GM12878 (cell line): ENCODE results near the gene ZNF329. TPM values are rescaled to one million over a fixed set of nuclear protein-coding genes. Genes with fewer than 3 reads are reported as not detected.
A peak's percentile ranks its signal among the peaks of the same experiment; 100 is the strongest.

ENCODE experiments used
- ATAC-seq: fragments of 200-7000 bp; cut with Tn5 transposase; 3 replicates; pipeline ENCODE4 v1.9.1; 2020; ENCODE audit warnings: mild to moderate bottlenecking, moderate library complexity
- BruUV-seq: library from RNA; stranded (reverse); fragments of 400-500 nt; replicated peaks from 2 replicates; lab custom pipeline; 2021; lab: Mats Ljungman, UMichigan
- CTCF ChIA-PET: fragments of 300-600 bp; sonication (Branson Sonifier 250); formaldehyde crosslinking; extraction: SDS; loops from one replicate; lab custom pipeline; 2021; ENCODE audit warnings: inconsistent platforms; lab: Yijun Ruan, JAX
- POLR2A ChIA-PET: fragments of 350-600 bp; formaldehyde crosslinking; extraction: SDS; loops from one replicate; lab custom pipeline; 2021; ENCODE audit warnings: inconsistent platforms; lab: Charles Lee
- RAD21 ChIA-PET: fragments of 300-600 bp; sonication (Branson Sonifier 250); formaldehyde crosslinking; loops from one replicate; lab custom pipeline; 2023; ENCODE audit warnings: antibody characterized with exemption; ENCODE audit not compliant: unreplicated experiment; lab: Charles Lee
- SMC1A ChIA-PET: fragments of 300-600 bp; sonication (Branson Sonifier 250); formaldehyde crosslinking; loops from one replicate; lab custom pipeline; 2023; ENCODE audit not compliant: unreplicated experiment, uncharacterized antibody; lab: Charles Lee
- DNase-seq: peaks from one replicate; pipeline ENCODE4 v3.0.0-alpha.2; 2011; ENCODE audit warnings: low read depth, low spot score
- FAIRE-seq: peaks from 3 replicates; lab custom pipeline; 2011; peaks lifted over from hg19 to GRCh38; lab: Jason Lieb, UNC
- H2AFZ ChIP-seq: 2 replicates; pipeline ENCODE4 v1.6.0; 2011; ENCODE audit warnings: low read depth, low read length, control low read depth; ENCODE audit not compliant: control insufficient read depth
- H3K27ac ChIP-seq: 2 replicates; pipeline ENCODE4 v1.5.1; 2011; ENCODE audit warnings: control low read depth; ENCODE audit not compliant: control insufficient read depth, insufficient read depth
- H3K27me3 ChIP-seq, 2 experiments: replicated peaks in 1 of 2; 2 replicates each; pipeline versions ENCODE4 v1.6.0 to v1.6.1; 2011; ENCODE audit warnings: low read length in 1 of 2; ENCODE audit not compliant: control insufficient read depth in 2 of 2, insufficient read depth in 2 of 2
- H3K36me3 ChIP-seq, 2 experiments: 2 replicates each; pipeline ENCODE4 v1.5.1; 2011; ENCODE audit warnings: low read length in 1 of 2; ENCODE audit not compliant: control insufficient read depth in 2 of 2, insufficient read depth in 2 of 2
- H3K4me1 ChIP-seq: 2 replicates; pipeline ENCODE4 v1.6.1; 2011; ENCODE audit warnings: mild to moderate bottlenecking, low read length, moderate library complexity, mixed read lengths; ENCODE audit not compliant: control insufficient read depth, insufficient read depth
- H3K4me2 ChIP-seq: 2 replicates; pipeline ENCODE4 v1.6.0; 2011; ENCODE audit warnings: control low read depth; ENCODE audit not compliant: control insufficient read depth, insufficient read depth
- H3K4me3 ChIP-seq: fragments of 200-600 bp; sonication (generic); 2 replicates; pipeline ENCODE4 v1.5.1; 2016
- H3K79me2 ChIP-seq: 2 replicates; pipeline ENCODE4 v1.6.0; 2011; ENCODE audit warnings: low read length; ENCODE audit not compliant: control insufficient read depth, insufficient read depth
- H3K9ac ChIP-seq: 2 replicates; pipeline ENCODE4 v1.8.0; 2011; ENCODE audit warnings: low read length, control low read depth, mixed read lengths; ENCODE audit not compliant: control insufficient read depth, insufficient read depth
- H3K9me3 ChIP-seq: replicated peaks from 3 replicates; pipeline ENCODE4 v1.5.1; 2011; ENCODE audit warnings: mild to moderate bottlenecking, low read length; ENCODE audit not compliant: control insufficient read depth, insufficient read depth
- H4K20me1 ChIP-seq: 2 replicates; pipeline ENCODE4 v1.6.0; 2011; ENCODE audit not compliant: control insufficient read depth, insufficient read depth
- CBX5 ChIP-seq: sonication (generic); IDR thresholded peaks from 2 replicates; pipeline ENCODE4 v1.6.1; 2016; ENCODE audit warnings: low read depth, moderate library complexity, mild to moderate bottlenecking, inconsistent platforms
- CREM ChIP-seq: IDR thresholded peaks from 2 replicates; pipeline ENCODE4 v1.6.1; 2014; ENCODE audit warnings: antibody characterized with exemption, low read depth
- DPF2 ChIP-seq: fragments of 450-650 bp; IDR thresholded peaks from 2 replicates; pipeline ENCODE4 v1.6.1; 2017; ENCODE audit warnings: mild to moderate bottlenecking
- JUNB ChIP-seq: IDR thresholded peaks from 2 replicates; pipeline ENCODE4 v1.6.1; 2016; ENCODE audit warnings: antibody characterized with exemption, mild to moderate bottlenecking
- MYB ChIP-seq: fragments of 150-350 bp; IDR thresholded peaks from 2 replicates; pipeline ENCODE4 v1.6.1; 2014; ENCODE audit warnings: mild to moderate bottlenecking, low read depth, low read length, borderline replicate concordance
- ZNF24 ChIP-seq: fragments of 450-650 bp; IDR thresholded peaks from 2 replicates; pipeline ENCODE4 v1.6.1; 2017; ENCODE audit warnings: antibody characterized with exemption, mild to moderate bottlenecking
- ZNF274 ChIP-seq: IDR thresholded peaks from one replicate; pipeline ENCODE4 v1.8.0; 2011; ENCODE audit not compliant: insufficient read length, insufficient read depth
- WGBS: methylation state at CpG from one replicate; pipeline ENCODE4 v1.1.6; 2016; ENCODE audit warnings: low lambda C conversion rate; ENCODE audit not compliant: insufficient replicate concordance, insufficient coverage; ENCODE audit errors: missing lambda C conversion rate; 5-methylcytosine and 5-hydroxymethylcytosine counted together
- in situ Hi-C: fragments of 300-500 bp; cut with MboI; formaldehyde crosslinking; loops from 9 replicates; pipeline ENCODE4 v1.14.3; 2018; ENCODE audit warnings: mixed read lengths
- intact Hi-C: fragments of 100-400 bp; cut with micrococcal nuclease; formaldehyde crosslinking; loops from one replicate; pipeline ENCODE4 v1.14.2; 2022; ENCODE audit not compliant: unreplicated experiment
- polyA plus RNA-seq, 11 experiments: library from polyadenylated mRNA; depleted of rRNA in 4 of 11; unstranded in 6 of 11; stranded (reverse) in 5 of 11; fragments of >200 nt; fragmentation: Nextera tagmentation in 4 of 11; fragmentation: Illumina TruSeq in 1 of 11; extraction: Ambion mirVana in 4 of 11; extraction: Trizol in 1 of 11; gene quantifications; 1 replicate in 1 of 11; 2 replicates in 10 of 11; pipeline versions ENCODE4 v1.2.1 to v1.2.3, GENCODE V29; 2011 to 2016; ENCODE audit warnings: inconsistent platforms in 2 of 11, missing spikeins in 2 of 11, low read depth in 1 of 11
- total RNA-seq, 4 experiments: library from RNA; depleted of rRNA in 3 of 4; stranded (reverse); fragments of >200 nt in 3 of 4; fragmentation: Illumina TruSeq in 1 of 4; extraction: Trizol in 1 of 4; gene quantifications; 2 replicates each; pipeline versions ENCODE4 v1.2.1 to v1.2.3, GENCODE V29; 2013 to 2021
- TF ChIP-seq, protein P1 (sequence below): fragments of 450-650 bp; IDR thresholded peaks from 2 replicates; pipeline ENCODE4 v1.6.1; 2018; ENCODE audit warnings: mild to moderate bottlenecking, low read depth, moderate library complexity; ENCODE audit not compliant: partially characterized antibody
- TF ChIP-seq, protein P2 (sequence below): fragments of 150-350 bp; IDR thresholded peaks from 2 replicates; pipeline ENCODE4 v1.6.1; 2016; ENCODE audit warnings: low read depth, low read length

The ZNF329 gene
- total and polyA plus RNA-seq, 10 of the 15 experiments (the other 5 are each of a cell fraction or from before 2014, with no cell fraction given), result 0.11 to 4.7 (median 0.56) TPM; not detected in 1

DNA sequence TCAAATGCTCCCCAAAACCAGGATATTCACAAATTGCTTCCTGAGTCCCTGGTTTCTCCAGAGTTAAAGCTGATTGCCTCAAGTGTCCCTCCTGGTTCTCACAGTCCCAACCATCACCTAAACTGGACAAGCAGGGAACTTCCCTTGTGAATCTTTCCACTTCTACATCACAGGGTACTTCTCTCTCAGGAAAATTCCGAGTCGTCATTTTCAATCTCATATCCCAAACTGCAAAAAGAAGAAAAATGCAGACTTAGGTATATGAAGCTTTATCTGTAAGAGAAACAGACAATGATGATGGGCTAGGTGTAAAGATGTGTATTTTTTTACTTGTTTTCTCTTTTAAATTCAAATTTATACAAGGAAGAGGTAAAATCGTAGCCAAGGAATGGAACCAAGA, 21.3 kb downstream of the ZNF329 start:
- ATAC-seq, result no peak
- no peaks in the 10 kb centered on the region for H3K27me3 ChIP-seq
- RAD21 ChIA-PET, result no interaction called here
- H4K20me1 ChIP-seq, result no peaks in the 10 kb centered on the region
- no peaks in the 10 kb centered on the region for H3K4me1 ChIP-seq
- no peak for FAIRE-seq
- no peak overlapping the region for H2AFZ ChIP-seq
- H3K27ac ChIP-seq, result no peak overlapping the region
- no peak for DNase-seq
- intact Hi-C loops (no loop called here), in situ Hi-C loops (no loop called here)
- POLR2A ChIA-PET, result no interaction called here
- CTCF ChIA-PET, result no interaction called here
- no peaks in the 10 kb centered on the region for H3K79me2 ChIP-seq
- no peak overlapping the region for H3K9ac ChIP-seq
- H3K36me3 ChIP-seq, result peaks cover 0 to 3% of the 10 kb centered on the region in 2 experiments; a peak in 1 of 4 replicates
- SMC1A ChIA-PET, result no interaction called here
- H3K9me3 ChIP-seq, result peaks cover 43% of the 10 kb centered on the region
- WGBS, result 94% methylated on average over 3 of the region's 3 CpGs
- H3K4me2 ChIP-seq, result no peak overlapping the region
- no peak overlapping the region for H3K4me3 ChIP-seq
- BruUV-seq, result no TSS peak
- TF ChIP-seq, protein P1, sequence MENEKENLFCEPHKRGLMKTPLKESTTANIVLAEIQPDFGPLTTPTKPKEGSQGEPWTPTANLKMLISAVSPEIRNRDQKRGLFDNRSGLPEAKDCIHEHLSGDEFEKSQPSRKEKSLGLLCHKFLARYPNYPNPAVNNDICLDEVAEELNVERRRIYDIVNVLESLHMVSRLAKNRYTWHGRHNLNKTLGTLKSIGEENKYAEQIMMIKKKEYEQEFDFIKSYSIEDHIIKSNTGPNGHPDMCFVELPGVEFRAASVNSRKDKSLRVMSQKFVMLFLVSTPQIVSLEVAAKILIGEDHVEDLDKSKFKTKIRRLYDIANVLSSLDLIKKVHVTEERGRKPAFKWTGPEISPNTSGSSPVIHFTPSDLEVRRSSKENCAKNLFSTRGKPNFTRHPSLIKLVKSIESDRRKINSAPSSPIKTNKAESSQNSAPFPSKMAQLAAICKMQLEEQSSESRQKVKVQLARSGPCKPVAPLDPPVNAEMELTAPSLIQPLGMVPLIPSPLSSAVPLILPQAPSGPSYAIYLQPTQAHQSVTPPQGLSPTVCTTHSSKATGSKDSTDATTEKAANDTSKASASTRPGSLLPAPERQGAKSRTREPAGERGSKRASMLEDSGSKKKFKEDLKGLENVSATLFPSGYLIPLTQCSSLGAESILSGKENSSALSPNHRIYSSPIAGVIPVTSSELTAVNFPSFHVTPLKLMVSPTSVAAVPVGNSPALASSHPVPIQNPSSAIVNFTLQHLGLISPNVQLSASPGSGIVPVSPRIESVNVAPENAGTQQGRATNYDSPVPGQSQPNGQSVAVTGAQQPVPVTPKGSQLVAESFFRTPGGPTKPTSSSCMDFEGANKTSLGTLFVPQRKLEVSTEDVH, result no peak
- TF ChIP-seq JUNB, result no peak

DNA sequence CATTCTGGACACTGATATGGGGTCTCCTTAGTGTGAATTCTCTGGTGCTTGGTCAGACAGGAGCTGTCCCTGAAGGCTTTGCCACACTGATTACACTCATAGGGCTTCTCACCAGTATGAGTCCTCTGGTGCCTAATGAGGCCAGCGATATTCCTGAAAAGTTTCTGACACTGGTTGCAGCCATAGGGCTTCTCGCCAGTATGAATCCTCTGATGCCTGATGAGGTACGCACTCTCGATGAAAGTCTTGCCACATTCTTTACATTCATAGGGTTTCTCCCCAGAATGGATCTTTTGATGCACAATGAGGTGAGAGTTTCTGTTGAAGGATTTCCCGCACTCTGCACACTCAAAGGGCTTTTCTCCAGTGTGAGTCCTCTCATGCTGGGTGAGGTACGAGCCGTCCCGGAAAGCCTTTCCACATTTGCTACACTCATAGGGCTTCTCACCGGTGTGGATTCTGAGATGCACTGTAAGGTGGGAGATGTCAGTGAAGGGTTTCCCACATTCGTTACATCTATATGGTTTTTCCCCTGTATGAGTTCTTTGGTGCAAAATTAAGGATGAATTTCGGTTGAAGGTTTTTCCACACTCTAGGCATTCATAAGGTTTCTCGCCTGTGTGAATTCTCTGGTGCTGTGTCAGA, 22.4 kb downstream of the ZNF329 start:
- peaks cover 40% of the 10 kb centered on the region for H3K9me3 ChIP-seq
- H3K79me2 ChIP-seq, result no peaks in the 10 kb centered on the region
- H3K4me1 ChIP-seq, result no peaks in the 10 kb centered on the region
- no peak overlapping the region for H3K9ac ChIP-seq
- H3K36me3 ChIP-seq, result peaks cover 0 to 3% of the 10 kb centered on the region in 2 experiments; a peak in 1 of 4 replicates
- RAD21 ChIA-PET, result no interaction called here
- intact Hi-C loops (no loop called here), in situ Hi-C loops (no loop called here)
- 91% methylated on average over 12 of the region's 12 CpGs for WGBS
- no peak for FAIRE-seq
- SMC1A ChIA-PET, result no interaction called here
- DNase-seq, result no peak
- H3K27me3 ChIP-seq, result no peaks in the 10 kb centered on the region
- no peak for ATAC-seq
- POLR2A ChIA-PET, result no interaction called here
- no peak overlapping the region for H3K4me3 ChIP-seq
- H3K4me2 ChIP-seq, result no peak overlapping the region
- CTCF ChIA-PET, result no interaction called here
- H3K27ac ChIP-seq, result no peak overlapping the region
- BruUV-seq, result no TSS peak
- no peaks in the 10 kb centered on the region for H4K20me1 ChIP-seq
- H2AFZ ChIP-seq, result no peak overlapping the region
- TF ChIP-seq CBX5 (peak; percentile 75; the same call in 1 of the 2 replicates), MYB (no peak), CREM (no peak), ZNF24 (no peak), DPF2 (no peak), ZNF274 (peak; percentile 95)
- TF ChIP-seq, protein P2, sequence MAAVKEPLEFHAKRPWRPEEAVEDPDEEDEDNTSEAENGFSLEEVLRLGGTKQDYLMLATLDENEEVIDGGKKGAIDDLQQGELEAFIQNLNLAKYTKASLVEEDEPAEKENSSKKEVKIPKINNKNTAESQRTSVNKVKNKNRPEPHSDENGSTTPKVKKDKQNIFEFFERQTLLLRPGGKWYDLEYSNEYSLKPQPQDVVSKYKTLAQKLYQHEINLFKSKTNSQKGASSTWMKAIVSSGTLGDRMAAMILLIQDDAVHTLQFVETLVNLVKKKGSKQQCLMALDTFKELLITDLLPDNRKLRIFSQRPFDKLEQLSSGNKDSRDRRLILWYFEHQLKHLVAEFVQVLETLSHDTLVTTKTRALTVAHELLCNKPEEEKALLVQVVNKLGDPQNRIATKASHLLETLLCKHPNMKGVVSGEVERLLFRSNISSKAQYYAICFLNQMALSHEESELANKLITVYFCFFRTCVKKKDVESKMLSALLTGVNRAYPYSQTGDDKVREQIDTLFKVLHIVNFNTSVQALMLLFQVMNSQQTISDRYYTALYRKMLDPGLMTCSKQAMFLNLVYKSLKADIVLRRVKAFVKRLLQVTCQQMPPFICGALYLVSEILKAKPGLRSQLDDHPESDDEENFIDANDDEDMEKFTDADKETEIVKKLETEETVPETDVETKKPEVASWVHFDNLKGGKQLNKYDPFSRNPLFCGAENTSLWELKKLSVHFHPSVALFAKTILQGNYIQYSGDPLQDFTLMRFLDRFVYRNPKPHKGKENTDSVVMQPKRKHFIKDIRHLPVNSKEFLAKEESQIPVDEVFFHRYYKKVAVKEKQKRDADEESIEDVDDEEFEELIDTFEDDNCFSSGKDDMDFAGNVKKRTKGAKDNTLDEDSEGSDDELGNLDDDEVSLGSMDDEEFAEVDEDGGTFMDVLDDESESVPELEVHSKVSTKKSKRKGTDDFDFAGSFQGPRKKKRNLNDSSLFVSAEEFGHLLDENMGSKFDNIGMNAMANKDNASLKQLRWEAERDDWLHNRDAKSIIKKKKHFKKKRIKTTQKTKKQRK, result no peak
